Fibroblast of upper back skin (primary cell): ENCODE measurements around the gene CES3.
"Not testable (repeated sequence)": the region's sequence is repeated elsewhere in the genome, so short reads cannot be mapped to it uniquely, and the experiment has no call there.

Experiments used
- DNase-seq: peaks from one replicate; pipeline ENCODE4 v3.0.0-alpha.2; 2013

Gene CES3

GRCh38 chr16:66947302-66948065, 13.6 kb upstream of the CES3 start:
- DNase-seq: peak; percentile 79

GRCh38 chr16:66948134-66948836, 12.8 kb upstream of the CES3 start:
- DNase-seq: no peak

- DNase-seq: no peak
Observed at GRCh38 chr16:66948837-66949225, 12.2 kb upstream of the CES3 start.

- DNase-seq: no peak
Observed at GRCh38 chr16:66949472-66949871, 11.6 kb upstream of the CES3 start.

- DNase-seq: no peak
Observed at GRCh38 chr16:66950437-66950836, 10.6 kb upstream of the CES3 start.

GRCh38 chr16:66950971-66951790, 9.9 kb upstream of the CES3 start:
- DNase-seq: no peak

GRCh38 chr16:66952430-66953110, 8.5 kb upstream of the CES3 start:
- no peak for DNase-seq

GRCh38 chr16:66953462-66954096, 7.5 kb upstream of the CES3 start:
- DNase-seq: no peak

GRCh38 chr16:66954097-66954659, 6.9 kb upstream of the CES3 start:
- peak; percentile 72 for DNase-seq

- not testable (repeated sequence) for DNase-seq
Observed at GRCh38 chr16:66955363-66956153, 5.5 kb upstream of the CES3 start.

- not testable (repeated sequence) for DNase-seq
Observed at GRCh38 chr16:66956154-66956457, 5.0 kb upstream of the CES3 start.

GRCh38 chr16:66958857-66959703, 2.0 kb upstream of the CES3 start:
- no peak for DNase-seq

- DNase-seq: no peak
Observed at GRCh38 chr16:66959704-66960161, 1.3 kb upstream of the CES3 start.

GRCh38 chr16:66960270-66960669, 796 bp upstream of the CES3 start:
- no peak for DNase-seq

- DNase-seq: no peak
Observed at GRCh38 chr16:66961914-66962313, 848 bp downstream of the CES3 start.

GRCh38 chr16:66964049-66964448, 3.0 kb downstream of the CES3 start:
- DNase-seq: no peak

- no peak for DNase-seq
Observed at GRCh38 chr16:66968847-66969246, 7.8 kb downstream of the CES3 start.

- peak; percentile 58 for DNase-seq
Observed at GRCh38 chr16:66970775-66971720, 10.0 kb downstream of the CES3 start.

GRCh38 chr16:66972983-66973382, 11.9 kb downstream of the CES3 start:
- DNase-seq: no peak
